K562 (cell line): ENCODE data around the gene KLHL6. TPM values are rescaled to one million over a fixed set of nuclear protein-coding genes. Genes with fewer than 3 reads are reported as not detected.
"Not testable (repeated sequence)": the region's sequence is repeated elsewhere in the genome, so short reads cannot be mapped to it uniquely, and the experiment has no call there.

Experiments
- DMBX1 ChIP-seq: fragments of 250-450 bp; sonication (Bioruptor Pico); IDR thresholded peaks from 2 replicates; pipeline ENCODE4 v1.8.0; 2022; ENCODE audit warnings: inconsistent platforms, mild to moderate bottlenecking, moderate library complexity, borderline replicate concordance
- E2F3 ChIP-seq: fragments of 250-450 bp; sonication (Bioruptor Pico); IDR thresholded peaks from 2 replicates; pipeline ENCODE4 v1.4.0; 2020; ENCODE audit warnings: mild to moderate bottlenecking
- GMEB1 ChIP-seq: fragments of 250-450 bp; sonication (Bioruptor Pico); IDR thresholded peaks from 2 replicates; pipeline ENCODE4 v1.4.0; 2020; ENCODE audit warnings: mild to moderate bottlenecking
- ID3 ChIP-seq, 2 experiments: fragments of 250-450 bp in 1 of 2; fragments of 450-650 bp in 1 of 2; sonication (Bioruptor Pico) in 1 of 2; IDR thresholded peaks; 2 replicates each; pipeline versions ENCODE4 v1.6.1 to v1.8.0; 2016 to 2021; ENCODE audit warnings: mild to moderate bottlenecking in 2 of 2, moderate library complexity in 2 of 2, missing compliant biosample characterization in 1 of 2, missing genetic modification characterization in 1 of 2
- MEF2D ChIP-seq: conservative IDR thresholded peaks from 2 replicates; pipeline ENCODE4 v1.6.1; 2016; ENCODE audit warnings: low read depth, missing genetic modification characterization, missing compliant biosample characterization
- NCOR1 ChIP-seq: fragments of 450-650 bp; IDR thresholded peaks from 2 replicates; pipeline ENCODE4 v1.6.1; 2016; ENCODE audit warnings: mild to moderate bottlenecking, moderate library complexity
- NR2C1 ChIP-seq, 2 experiments: fragments of 450-650 bp; IDR thresholded peaks; 2 replicates each; pipeline ENCODE4 v1.6.1; 2017; ENCODE audit warnings: mild to moderate bottlenecking in 2 of 2, antibody characterized with exemption in 1 of 2, inconsistent platforms in 1 of 2, missing compliant biosample characterization in 1 of 2, missing genetic modification characterization in 1 of 2
- SMARCE1 ChIP-seq: fragments of 450-650 bp; IDR thresholded peaks from 2 replicates; pipeline ENCODE4 v1.7.1; 2016; ENCODE audit warnings: mild to moderate bottlenecking
- TEAD4 ChIP-seq, 2 experiments: sonication (generic) in 1 of 2; formaldehyde crosslinking in 1 of 2; IDR thresholded peaks; 2 replicates each; pipeline versions ENCODE4 v1.6.1 to v1.8.0; 2012 to 2022; ENCODE audit warnings: borderline replicate concordance in 1 of 2, inconsistent platforms in 1 of 2, low read length in 1 of 2, mild to moderate bottlenecking in 1 of 2, missing genetic modification reagents in 1 of 2
- ZBTB17 ChIP-seq: fragments of 450-650 bp; formaldehyde crosslinking; IDR thresholded peaks from 2 replicates; pipeline ENCODE4 v1.4.0; 2020; ENCODE audit warnings: mild to moderate bottlenecking
- ZKSCAN8 ChIP-seq: fragments of 200-800 bp; sonication (Bioruptor generic); IDR thresholded peaks from 2 replicates; pipeline ENCODE4 v1.6.1; 2016; ENCODE audit warnings: missing genetic modification characterization, missing compliant biosample characterization
- ZNF311 ChIP-seq: fragments of 250-450 bp; sonication (Bioruptor Pico); IDR thresholded peaks from 2 replicates; pipeline ENCODE4 v1.4.0; 2020; ENCODE audit warnings: mild to moderate bottlenecking, moderate library complexity
- ZNF395 ChIP-seq: fragments of 200-800 bp; sonication (Bioruptor generic); IDR thresholded peaks from 2 replicates; pipeline ENCODE4 v1.6.1; 2017; ENCODE audit warnings: missing genetic modification characterization, missing compliant biosample characterization
- ZNF41 ChIP-seq: fragments of 250-450 bp; sonication (Bioruptor Pico); conservative IDR thresholded peaks from 2 replicates; pipeline ENCODE4 v1.4.0; 2020; ENCODE audit warnings: mild to moderate bottlenecking
- ZNF589 ChIP-seq: fragments of 200-800 bp; sonication (Bioruptor generic); IDR thresholded peaks from 2 replicates; pipeline ENCODE4 v1.6.1; 2016; ENCODE audit warnings: low read depth, missing genetic modification characterization, missing compliant biosample characterization
- ZNF644 ChIP-seq: fragments of 200-800 bp; sonication (Bioruptor generic); IDR thresholded peaks from 2 replicates; pipeline ENCODE4 v1.6.1; 2016; ENCODE audit warnings: low read depth, missing genetic modification characterization, missing compliant biosample characterization
- ZNF79 ChIP-seq: fragments of 250-450 bp; sonication (Bioruptor Pico); IDR thresholded peaks from 2 replicates; pipeline ENCODE4 v1.4.0; 2020; ENCODE audit warnings: low read depth, mild to moderate bottlenecking, moderate library complexity
- polyA plus RNA-seq, 8 experiments: library from polyadenylated mRNA; depleted of rRNA in 4 of 8; stranded (reverse) in 5 of 8; unstranded in 3 of 8; fragments of >200 nt; fragmentation: Nextera tagmentation in 2 of 8; fragmentation: Illumina TruSeq in 1 of 8; extraction: Ambion mirVana in 2 of 8; extraction: Trizol in 1 of 8; gene quantifications; 2 replicates each; pipeline versions ENCODE4 v1.2.1 to v1.2.3, GENCODE V29; 2011 to 2014; ENCODE audit warnings: inconsistent platforms in 1 of 8, missing spikeins in 1 of 8
- total RNA-seq, 7 experiments: library from RNA; depleted of rRNA in 6 of 7; stranded (reverse); fragments of >200 nt in 6 of 7; fragmentation: Illumina TruSeq in 2 of 7; extraction: Trizol in 2 of 7; gene quantifications; 2 replicates each; pipeline versions ENCODE4 v1.2.1 to v1.2.3, GENCODE V29; 2011 to 2021; ENCODE audit warnings: low replicate concordance in 1 of 7
- TF ChIP-seq, protein P1 (sequence below): fragments of 450-650 bp; IDR thresholded peaks from 2 replicates; pipeline ENCODE4 v1.6.1; 2016; ENCODE audit warnings: missing biosample characterization, missing genetic modification characterization

Gene KLHL6
- total and polyA plus RNA-seq, 9 of the 15 experiments (the other 6 are each of a cell fraction or from before 2014, with no cell fraction given), result 0.18 to 2.1 (median 1.4) TPM

- TF ChIP-seq, protein P1, sequence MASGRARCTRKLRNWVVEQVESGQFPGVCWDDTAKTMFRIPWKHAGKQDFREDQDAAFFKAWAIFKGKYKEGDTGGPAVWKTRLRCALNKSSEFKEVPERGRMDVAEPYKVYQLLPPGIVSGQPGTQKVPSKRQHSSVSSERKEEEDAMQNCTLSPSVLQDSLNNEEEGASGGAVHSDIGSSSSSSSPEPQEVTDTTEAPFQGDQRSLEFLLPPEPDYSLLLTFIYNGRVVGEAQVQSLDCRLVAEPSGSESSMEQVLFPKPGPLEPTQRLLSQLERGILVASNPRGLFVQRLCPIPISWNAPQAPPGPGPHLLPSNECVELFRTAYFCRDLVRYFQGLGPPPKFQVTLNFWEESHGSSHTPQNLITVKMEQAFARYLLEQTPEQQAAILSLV (tag), result 0 out of 2 replicates have a peak, but pooled peaks have one; percentile 41
- TF ChIP-seq NR2C1 (IDR thresholded peaks at IDR 0.05); TEAD4 (CRISPR knock-in tag; IDR thresholded peaks at IDR 0.05; ENCODE audit: borderline replicate concordance); ID3 (CRISPR knock-in tag; IDR thresholded peaks at IDR 0.05): not testable (repeated sequence)
- TF ChIP-seq NR2C1 (tag; IDR thresholded peaks at IDR 0.05), result peak; percentile 50; the same call in 1 of the 2 replicates
- 0 out of 2 replicates have a peak, but pooled peaks have one; percentile 18 for TF ChIP-seq NCOR1
- TF ChIP-seq ZKSCAN8 (CRISPR knock-in tag), result 0 out of 2 replicates have a peak, but pooled peaks have one; percentile 50
- TF ChIP-seq E2F3 (CRISPR knock-in tag), result 0 out of 2 replicates have a peak, but pooled peaks have one; percentile 54
- TF ChIP-seq ZNF644 (tag), result 0 out of 2 replicates have a peak, but pooled peaks have one; percentile 25
- TF ChIP-seq TEAD4 (IDR thresholded peaks at IDR 0.05; ENCODE audit: low read length), result peak; percentile 31; the same call in 1 of the 2 replicates
- 0 out of 2 replicates have a peak, but pooled peaks have one; percentile 29 for TF ChIP-seq ZNF311 (CRISPR knock-in tag)
- peak; percentile 93 for TF ChIP-seq ID3 (tag; IDR thresholded peaks at IDR 0.05)
- TF ChIP-seq ZNF395 (CRISPR knock-in tag), result 0 out of 2 replicates have a peak, but pooled peaks have one; percentile 65
- TF ChIP-seq ZNF41 (CRISPR knock-in tag), result 0 out of 2 replicates have a peak, but pooled peaks have one; percentile 17
- TF ChIP-seq ZBTB17 (CRISPR knock-in tag), result peak; percentile 80
- peak; percentile 82 for TF ChIP-seq DMBX1 (CRISPR knock-in tag)
- TF ChIP-seq SMARCE1, result peak; percentile 38; the same call in 1 of the 2 replicates
- TF ChIP-seq ZNF589 (CRISPR knock-in tag), result peak; percentile 35; the same call in 1 of the 2 replicates
- TF ChIP-seq MEF2D (tag), result peak; percentile 82; the same call in 1 of the 2 replicates
- TF ChIP-seq GMEB1, result 0 out of 2 replicates have a peak, but pooled peaks have one; percentile 11
- TF ChIP-seq ZNF79, result peak; percentile 52; the same call in 1 of the 2 replicates
Measured at GRCh38 chr3:183520741-183521556, 34.6 kb downstream of the KLHL6 start (continued).
